HUDEP-2 (cell line): ENCODE results near the gene GIMAP8.
"Not testable (repeated sequence)": the region's sequence is repeated elsewhere in the genome, so short reads cannot be mapped to it uniquely, and the experiment has no call there.

Experiments
- DNase-seq, 76 experiments: peaks; one replicate each; lab custom pipeline; 2025; ENCODE audit not compliant: unreplicated experiment in 76 of 76; lab: John Stamatoyannopoulos, UW

GIMAP8 gene

GRCh38 chr7:150461520-150461919 is 11.1 kb downstream of the GIMAP8 start:
- no peak for DNase-seq

- DNase-seq, result no peak
These were observed 12.0 kb downstream of the GIMAP8 start for GRCh38 chr7:150462413-150462812.

GRCh38 chr7:150463461-150463860 is 13.0 kb downstream of the GIMAP8 start:
- no peak for DNase-seq

- DNase-seq, result no peak
These were observed 14.5 kb downstream of the GIMAP8 start for GRCh38 chr7:150464962-150465361.

GRCh38 chr7:150465414-150465813 is 15.0 kb downstream of the GIMAP8 start:
- no peak for DNase-seq

- DNase-seq, result no peak
These were observed 16.0 kb downstream of the GIMAP8 start for GRCh38 chr7:150466477-150466876.

GRCh38 chr7:150468241-150468640 is 17.8 kb downstream of the GIMAP8 start:
- no peak for DNase-seq

GRCh38 chr7:150471886-150472285 is 21.5 kb downstream of the GIMAP8 start:
- no peak for DNase-seq

GRCh38 chr7:150473902-150474301 is 23.5 kb downstream of the GIMAP8 start:
- no peak for DNase-seq

- no peak for DNase-seq
These were observed 25.9 kb downstream of the GIMAP8 start for GRCh38 chr7:150476285-150476684.

- no peak for DNase-seq
These were observed 26.6 kb downstream of the GIMAP8 start for GRCh38 chr7:150476819-150477631.

- no peak for DNase-seq
These were observed 28.7 kb downstream of the GIMAP8 start for GRCh38 chr7:150479023-150479716.

GRCh38 chr7:150481186-150481920 is 30.9 kb downstream of the GIMAP8 start:
- no peak for DNase-seq

GRCh38 chr7:150481922-150482321 is 31.5 kb downstream of the GIMAP8 start:
- DNase-seq, result no peak

- DNase-seq, result not testable (repeated sequence)
These were observed 33.1 kb downstream of the GIMAP8 start for GRCh38 chr7:150483514-150483913.

GRCh38 chr7:150484071-150484470 is 33.6 kb downstream of the GIMAP8 start:
- DNase-seq, result not testable (repeated sequence)

- DNase-seq, result no peak
These were observed 37.2 kb downstream of the GIMAP8 start for GRCh38 chr7:150487625-150488024.

GRCh38 chr7:150489782-150490181 is 39.4 kb downstream of the GIMAP8 start:
- no peak for DNase-seq

- not testable (repeated sequence) for DNase-seq
These were observed 43.0 kb downstream of the GIMAP8 start for GRCh38 chr7:150493442-150493841.

GRCh38 chr7:150502519-150502918 is 52.1 kb downstream of the GIMAP8 start:
- DNase-seq, result no peak

GRCh38 chr7:150503155-150503554 is 52.7 kb downstream of the GIMAP8 start:
- DNase-seq, result no peak
